DND-41 (cell line): Measurements from ENCODE around the gene RUFY3.
A peak's percentile ranks its signal among the peaks of the same experiment; 100 is the strongest.

Source experiments
- ATAC-seq: fragments of 200-7000 bp; cut with Tn5 transposase; 3 replicates; pipeline ENCODE4 v1.9.1; 2021; ENCODE audit warnings: low read depth; ENCODE audit not compliant: insufficient read depth
- DNase-seq: peaks from one replicate; pipeline ENCODE4 v3.0.0-alpha.2; 2020
- H2AFZ ChIP-seq: 2 replicates; pipeline ENCODE4 v1.6.0; 2012; ENCODE audit warnings: low read depth, low read length
- H3K27ac ChIP-seq: 2 replicates; pipeline ENCODE4 v1.5.1; 2012; ENCODE audit warnings: low read length, inconsistent platforms
- H3K27me3 ChIP-seq: fragments of 200-600 bp; sonication (generic); 2 replicates; pipeline ENCODE4 v1.6.0; 2012; ENCODE audit warnings: low read length, mild to moderate bottlenecking, inconsistent platforms; ENCODE audit not compliant: insufficient read depth, poor library complexity
- H3K36me3 ChIP-seq: 2 replicates; pipeline ENCODE4 v1.5.1; 2012; ENCODE audit warnings: low read length, inconsistent platforms; ENCODE audit not compliant: insufficient read depth
- H3K4me1 ChIP-seq: 2 replicates; pipeline ENCODE4 v1.5.1; 2012; ENCODE audit warnings: mild to moderate bottlenecking, low read length; ENCODE audit not compliant: insufficient read depth
- H3K4me2 ChIP-seq: 2 replicates; pipeline ENCODE4 v1.6.0; 2012; ENCODE audit warnings: mild to moderate bottlenecking, moderate library complexity, low read length, inconsistent platforms; ENCODE audit not compliant: insufficient read depth
- H3K4me3 ChIP-seq, 2 experiments: fragments of 200-600 bp in 1 of 2; shearing (Covaris generic) in 1 of 2; 2 replicates each; pipeline ENCODE4 v1.5.1; 2012 to 2016; ENCODE audit warnings: inconsistent platforms in 2 of 2, low read length in 2 of 2, mild to moderate bottlenecking in 2 of 2, low read depth in 1 of 2, moderate library complexity in 1 of 2
- H3K79me2 ChIP-seq: 2 replicates; pipeline ENCODE4 v1.6.0; 2012; ENCODE audit warnings: low read length, inconsistent platforms; ENCODE audit not compliant: insufficient read depth
- H3K9ac ChIP-seq: 2 replicates; pipeline ENCODE4 v1.6.0; 2012; ENCODE audit warnings: low read depth, mild to moderate bottlenecking, inconsistent platforms, low read length, moderate library complexity
- H3K9me3 ChIP-seq: 2 replicates; pipeline ENCODE4 v1.5.1; 2012; ENCODE audit warnings: low read length, moderate library complexity, mild to moderate bottlenecking, inconsistent platforms; ENCODE audit not compliant: insufficient read depth, severe bottlenecking
- H4K20me1 ChIP-seq: 2 replicates; pipeline ENCODE4 v1.6.0; 2012; ENCODE audit warnings: low read length; ENCODE audit not compliant: insufficient read depth
- CTCF ChIP-seq: IDR thresholded peaks from 2 replicates; pipeline ENCODE4 v1.5.1; 2012; ENCODE audit warnings: borderline replicate concordance, low read length, moderate library complexity, mild to moderate bottlenecking; ENCODE audit not compliant: poor library complexity, severe bottlenecking; ENCODE audit errors: extremely low read depth
- EZH2 ChIP-seq: IDR thresholded peaks from 3 replicates; pipeline ENCODE4 v1.6.1; 2012; ENCODE audit warnings: borderline replicate concordance, low read depth, mild to moderate bottlenecking, moderate library complexity, low read length, inconsistent platforms; ENCODE audit not compliant: severe bottlenecking

The RUFY3 gene

GRCh38 chr4:70676554-70677090 is 45.1 kb upstream of the RUFY3 start:
- H3K36me3 ChIP-seq = no peaks in the 10 kb centered on the region
- peak overlapping the region; percentile 35 for H3K4me2 ChIP-seq
- peaks cover 12% of the 10 kb centered on the region for H3K79me2 ChIP-seq
- H3K4me3 ChIP-seq = no peak overlapping the region
- H3K27me3 ChIP-seq = no peaks in the 10 kb centered on the region
- DNase-seq = peak; percentile 89
- H2AFZ ChIP-seq = no peak overlapping the region
- TF ChIP-seq EZH2 (no peak), CTCF (no peak)
- peak overlapping the region; percentile 97 for H3K27ac ChIP-seq
- no peaks in the 10 kb centered on the region for H3K9me3 ChIP-seq
- peaks cover 94% of the 10 kb centered on the region for H3K4me1 ChIP-seq
- no peaks in the 10 kb centered on the region for H4K20me1 ChIP-seq
- peak overlapping the region; percentile 65 for H3K9ac ChIP-seq
- peak; percentile 70 for ATAC-seq

- Histone ChIP-seq H3K9me3 (no peaks in the 10 kb centered on the region), H3K79me2 (peaks cover 15% of the 10 kb centered on the region), H3K4me1 (peaks cover 90% of the 10 kb centered on the region), H3K4me2 (peak overlapping the region; percentile 62), H3K4me3 (peak overlapping the region in 1 of 2 experiments; percentile 48; a peak in 2 of 4 replicates), H3K27ac (peak overlapping the region; percentile 97), H3K27me3 (no peaks in the 10 kb centered on the region), H3K9ac (peak overlapping the region; percentile 65), H3K36me3 (peaks cover 5% of the 10 kb centered on the region; the same call in 1 of the 2 replicates), H2AFZ (no peak overlapping the region), H4K20me1 (no peaks in the 10 kb centered on the region)
- peak; percentile 67 for ATAC-seq
- peak; percentile 74 for DNase-seq
- TF ChIP-seq CTCF (no peak), EZH2 (no peak)
These were observed 43.3 kb upstream of the RUFY3 start for GRCh38 chr4:70678383-70678999.

GRCh38 chr4:70680934-70681333 is 40.8 kb upstream of the RUFY3 start:
- Histone ChIP-seq H3K9ac (peak overlapping the region; percentile 58), H2AFZ (no peak overlapping the region), H3K27ac (peak overlapping the region; percentile 97), H3K4me3 (0 out of 4 replicates have a peak overlapping the region, but pooled peaks of 1 of the 2 experiments have one; percentile 14), H3K27me3 (no peaks in the 10 kb centered on the region), H3K9me3 (no peaks in the 10 kb centered on the region), H3K4me2 (peak overlapping the region; percentile 62; the same call in 1 of the 2 replicates), H3K79me2 (peaks cover 15% of the 10 kb centered on the region), H3K4me1 (peaks cover 78% of the 10 kb centered on the region), H4K20me1 (no peaks in the 10 kb centered on the region), H3K36me3 (peaks cover 5% of the 10 kb centered on the region; the same call in 1 of the 2 replicates)
- DNase-seq (no peak), ATAC-seq (no peak)
- TF ChIP-seq CTCF (no peak), EZH2 (no peak)
